Umbilical cord (tissue), 2 donors: ENCODE results near the gene CTNNA2. TPM values are rescaled to one million over a fixed set of nuclear protein-coding genes. Genes with fewer than 3 reads are reported as not detected.

Experiments
- DNase-seq: peaks from one replicate; pipeline ENCODE4 v3.0.0-alpha.2; 2015; ENCODE audit warnings: low spot score
- total RNA-seq: library from RNA; depleted of rRNA; stranded (reverse); fragments of >200 nt; gene quantifications from one replicate; pipeline ENCODE4 v1.2.3, GENCODE V29; 2014; ENCODE audit warnings: low replicate concordance; ENCODE audit not compliant: insufficient read depth

Gene CTNNA2
- total RNA-seq, 1 donor from 2014 or later: 0.96 TPM

GRCh38 chr2:80687524-80687923, 1174.7 kb downstream of the CTNNA2 start:
- DNase-seq: no peak

DNA sequence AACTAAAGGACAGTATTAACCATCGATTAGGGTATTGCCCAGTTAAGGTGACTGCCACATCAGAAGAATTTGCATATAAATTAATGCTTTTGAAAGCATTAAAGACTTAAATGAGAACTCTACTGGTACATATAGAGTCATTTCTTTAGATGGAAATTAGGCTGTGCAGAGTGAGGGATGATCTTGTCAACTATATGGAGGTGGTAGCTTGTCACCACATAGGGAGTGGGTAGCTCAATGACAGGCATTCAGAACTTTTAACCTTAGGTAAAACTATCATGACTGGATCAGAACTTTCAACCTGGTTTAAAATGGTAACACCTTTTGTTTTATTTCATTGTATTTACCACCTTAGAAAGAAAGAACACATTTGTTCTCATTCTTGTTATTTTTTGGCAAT, 1176.3 kb downstream of the CTNNA2 start:
- DNase-seq: no peak
